Smooth muscle cell (in vitro differentiated cells): ENCODE results near the gene NEDD4L. TPM values are rescaled to one million over a fixed set of nuclear protein-coding genes. Genes with fewer than 3 reads are reported as not detected.

Source experiments
- DNase-seq: peaks from one replicate; lab custom pipeline; 2025; ENCODE audit not compliant: unreplicated experiment; lab: John Stamatoyannopoulos, UW
- H2AFZ ChIP-seq: fragments of 200-600 bp; sonication (generic); 2 replicates; pipeline ENCODE4 v1.6.0; 2016; ENCODE audit warnings: antibody characterized with exemption, low read depth, mild to moderate bottlenecking
- H3F3A ChIP-seq: fragments of 200-600 bp; sonication (generic); 2 replicates; pipeline ENCODE4 v1.6.0; 2017; ENCODE audit warnings: antibody characterized with exemption, low read depth
- H3K27ac ChIP-seq: fragments of 200-600 bp; sonication (generic); 2 replicates; pipeline ENCODE4 v1.5.1; 2016; ENCODE audit warnings: low read depth, mild to moderate bottlenecking
- H3K27me3 ChIP-seq: fragments of 200-600 bp; sonication (generic); 2 replicates; pipeline ENCODE4 v1.6.1; 2016; ENCODE audit warnings: low read depth, mild to moderate bottlenecking
- H3K36me3 ChIP-seq: fragments of 200-600 bp; sonication (generic); 2 replicates; pipeline ENCODE4 v1.5.1; 2016; ENCODE audit warnings: low read depth
- H3K4me1 ChIP-seq: fragments of 200-600 bp; sonication (generic); 2 replicates; pipeline ENCODE4 v1.5.1; 2016; ENCODE audit warnings: low read depth
- H3K4me2 ChIP-seq: fragments of 200-600 bp; sonication (generic); 2 replicates; pipeline ENCODE4 v1.6.0; 2016; ENCODE audit warnings: mild to moderate bottlenecking
- H3K4me3 ChIP-seq: fragments of 200-600 bp; sonication (generic); 2 replicates; pipeline ENCODE4 v1.5.1; 2016; ENCODE audit warnings: mild to moderate bottlenecking
- H3K79me2 ChIP-seq: fragments of 200-600 bp; sonication (generic); 2 replicates; pipeline ENCODE4 v1.6.0; 2016; ENCODE audit warnings: low read depth, mild to moderate bottlenecking
- H3K9ac ChIP-seq: fragments of 200-600 bp; sonication (generic); 2 replicates; pipeline ENCODE4 v1.6.0; 2016; ENCODE audit warnings: low read depth
- H3K9me3 ChIP-seq: fragments of 200-600 bp; sonication (generic); replicated peaks from 2 replicates; pipeline ENCODE4 v1.5.1; 2016; ENCODE audit warnings: low read depth
- H4K20me1 ChIP-seq: fragments of 200-600 bp; sonication (generic); 2 replicates; pipeline ENCODE4 v1.6.0; 2016; ENCODE audit warnings: low read depth
- WGBS: methylation state at CpG from one replicate; pipeline ENCODE4 v1.1.7; 2016; ENCODE audit warnings: low lambda C conversion rate; 5-methylcytosine and 5-hydroxymethylcytosine counted together
- polyA plus RNA-seq: library from polyadenylated mRNA; unstranded; fragments of >200 nt; fragmentation: Nextera tagmentation; extraction: Ambion mirVana; gene quantifications from 2 replicates; pipeline ENCODE4 v1.2.1, GENCODE V29; 2016
- total RNA-seq: library from RNA; depleted of rRNA; stranded (reverse); fragments of >200 nt; gene quantifications from 2 replicates; pipeline ENCODE4 v1.2.3, GENCODE V29; 2014
- TF ChIP-seq, protein P1 (sequence below): fragments of 200-600 bp; sonication (generic); IDR thresholded peaks from 2 replicates; pipeline ENCODE4 v1.5.1; 2017; ENCODE audit warnings: borderline replicate concordance, mild to moderate bottlenecking, antibody characterized with exemption; ENCODE audit not compliant: insufficient read depth, poor library complexity, severe bottlenecking

Gene NEDD4L
- total and polyA plus RNA-seq, 2 experiments from 2014 or later = 8.7 to 41.3 TPM

DNA sequence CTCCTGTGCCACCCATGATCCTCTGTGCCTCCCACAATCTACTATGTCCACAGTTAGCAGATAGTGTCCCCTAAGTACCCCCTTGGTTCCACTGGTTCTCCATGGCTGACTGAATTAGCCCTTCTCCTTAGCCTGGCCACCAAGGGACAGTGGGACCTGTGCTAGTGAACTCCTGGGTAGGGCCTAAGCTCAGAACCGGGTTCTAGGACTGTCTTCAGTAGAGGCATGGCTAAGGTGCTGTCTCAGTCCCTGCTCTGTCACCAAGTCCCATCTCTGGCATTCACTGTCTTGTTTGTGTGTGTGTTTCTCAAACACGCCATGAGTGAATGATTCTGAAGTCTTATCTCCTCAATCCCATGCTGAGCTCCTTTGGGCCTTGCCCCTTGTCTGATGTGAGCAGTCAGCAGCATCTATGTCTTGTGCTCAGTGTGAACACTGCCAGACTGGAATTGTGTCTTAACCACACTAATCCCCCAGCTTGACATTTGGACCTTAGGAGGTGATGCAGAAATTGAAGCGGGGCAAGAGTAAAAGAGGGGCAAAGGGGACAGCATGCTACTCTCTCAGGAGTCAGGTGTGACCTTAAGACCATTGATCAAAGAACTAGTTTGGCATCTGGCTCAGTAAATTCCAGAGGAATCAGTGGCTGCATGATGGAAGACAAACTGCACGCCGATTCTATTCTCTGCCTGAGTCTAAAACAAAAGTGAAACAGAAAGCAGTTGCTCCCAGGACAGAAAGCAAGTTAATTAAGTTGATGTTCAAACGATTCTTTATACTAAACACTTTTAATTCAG is 394.3 kb downstream of the NEDD4L start:
- H4K20me1 ChIP-seq = no peaks in the 10 kb centered on the region
- TF ChIP-seq, protein P1, sequence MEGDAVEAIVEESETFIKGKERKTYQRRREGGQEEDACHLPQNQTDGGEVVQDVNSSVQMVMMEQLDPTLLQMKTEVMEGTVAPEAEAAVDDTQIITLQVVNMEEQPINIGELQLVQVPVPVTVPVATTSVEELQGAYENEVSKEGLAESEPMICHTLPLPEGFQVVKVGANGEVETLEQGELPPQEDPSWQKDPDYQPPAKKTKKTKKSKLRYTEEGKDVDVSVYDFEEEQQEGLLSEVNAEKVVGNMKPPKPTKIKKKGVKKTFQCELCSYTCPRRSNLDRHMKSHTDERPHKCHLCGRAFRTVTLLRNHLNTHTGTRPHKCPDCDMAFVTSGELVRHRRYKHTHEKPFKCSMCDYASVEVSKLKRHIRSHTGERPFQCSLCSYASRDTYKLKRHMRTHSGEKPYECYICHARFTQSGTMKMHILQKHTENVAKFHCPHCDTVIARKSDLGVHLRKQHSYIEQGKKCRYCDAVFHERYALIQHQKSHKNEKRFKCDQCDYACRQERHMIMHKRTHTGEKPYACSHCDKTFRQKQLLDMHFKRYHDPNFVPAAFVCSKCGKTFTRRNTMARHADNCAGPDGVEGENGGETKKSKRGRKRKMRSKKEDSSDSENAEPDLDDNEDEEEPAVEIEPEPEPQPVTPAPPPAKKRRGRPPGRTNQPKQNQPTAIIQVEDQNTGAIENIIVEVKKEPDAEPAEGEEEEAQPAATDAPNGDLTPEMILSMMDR = no peak
- no peak overlapping the region for H3K4me2 ChIP-seq
- H3K27me3 ChIP-seq = no peaks in the 10 kb centered on the region
- H3K27ac ChIP-seq = no peak overlapping the region
- DNase-seq = no peak
- peaks cover 5% of the 10 kb centered on the region for H3K4me1 ChIP-seq
- H3K9ac ChIP-seq = no peak overlapping the region
- no peak overlapping the region for H2AFZ ChIP-seq
- H3K9me3 ChIP-seq = no peaks in the 10 kb centered on the region
- H3K4me3 ChIP-seq = no peak overlapping the region
- H3F3A ChIP-seq = no peaks in the 10 kb centered on the region
- WGBS = 72% methylated on average over 6 of the region's 6 CpGs
- H3K36me3 ChIP-seq = no peaks in the 10 kb centered on the region
- H3K79me2 ChIP-seq = no peaks in the 10 kb centered on the region

DNA sequence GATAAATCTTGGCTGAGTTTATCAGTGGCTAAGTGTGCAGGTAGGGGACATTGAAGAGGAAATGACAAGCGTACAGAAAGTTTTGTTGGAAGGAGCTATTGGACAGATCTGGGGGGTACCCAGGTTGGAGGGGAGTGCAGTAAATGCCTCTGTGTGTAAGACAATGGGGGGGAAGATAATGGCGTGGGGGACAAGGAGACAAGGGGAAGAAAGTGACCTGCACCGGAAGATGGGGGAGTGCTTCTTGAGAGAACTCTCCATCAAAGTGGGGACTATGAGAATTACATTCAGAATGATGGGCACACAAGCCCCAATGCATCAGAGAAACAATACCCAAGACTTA is 394.9 kb downstream of the NEDD4L start:
- Histone ChIP-seq H3K79me2 (no peaks in the 10 kb centered on the region), H2AFZ (no peak overlapping the region), H3K4me3 (no peak overlapping the region), H3K27ac (no peak overlapping the region), H3K9me3 (no peaks in the 10 kb centered on the region), H3K27me3 (no peaks in the 10 kb centered on the region), H3K36me3 (no peaks in the 10 kb centered on the region), H3F3A (no peaks in the 10 kb centered on the region), H3K4me2 (no peak overlapping the region), H3K4me1 (peaks cover 11% of the 10 kb centered on the region), H4K20me1 (no peaks in the 10 kb centered on the region), H3K9ac (no peak overlapping the region)
- DNase-seq = no peak
- WGBS = 93% methylated on average over 3 of the region's 3 CpGs
- TF ChIP-seq, protein P1 = no peak

DNA sequence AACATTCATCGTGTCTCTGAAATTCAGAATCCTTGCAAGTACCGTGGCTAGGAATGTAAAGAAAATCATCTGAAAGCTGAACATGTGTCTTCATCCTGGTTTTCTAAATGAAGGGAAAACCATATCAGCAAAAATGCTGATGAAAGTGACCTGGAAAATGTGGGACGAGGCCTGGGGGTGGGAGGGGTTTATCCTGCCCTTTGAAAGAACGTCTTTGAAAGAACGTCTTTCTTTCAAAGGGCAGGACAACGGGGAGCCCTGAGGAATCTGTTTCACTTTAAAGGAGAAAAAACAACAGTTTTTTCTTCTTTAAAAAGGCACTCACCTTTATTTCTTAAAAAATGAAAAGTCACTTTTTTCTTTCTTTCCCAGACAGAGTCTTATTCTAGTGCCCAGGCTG is 399.6 kb downstream of the NEDD4L start:
- 49% methylated on average over 6 of the region's 6 CpGs for WGBS
- H3K4me1 ChIP-seq = peaks cover 27% of the 10 kb centered on the region
- H3K79me2 ChIP-seq = no peaks in the 10 kb centered on the region
- H3K9me3 ChIP-seq = no peaks in the 10 kb centered on the region
- H3K27ac ChIP-seq = no peak overlapping the region
- no peaks in the 10 kb centered on the region for H4K20me1 ChIP-seq
- no peak overlapping the region for H3K4me2 ChIP-seq
- H3F3A ChIP-seq = no peaks in the 10 kb centered on the region
- no peak overlapping the region for H2AFZ ChIP-seq
- H3K9ac ChIP-seq = no peak overlapping the region
- no peaks in the 10 kb centered on the region for H3K27me3 ChIP-seq
- H3K4me3 ChIP-seq = no peak overlapping the region
- TF ChIP-seq, protein P1 = no peak
- no peaks in the 10 kb centered on the region for H3K36me3 ChIP-seq
- no peak for DNase-seq
